NCI-H526 treated with DMSO at 0.1 percent for 48 hours (cell line): Measurements from ENCODE around the gene FBXO41.

ENCODE experiments used
- DNase-seq: peaks from one replicate; lab custom pipeline; 2025; lab: John Stamatoyannopoulos, UW

FBXO41 gene, protein sequence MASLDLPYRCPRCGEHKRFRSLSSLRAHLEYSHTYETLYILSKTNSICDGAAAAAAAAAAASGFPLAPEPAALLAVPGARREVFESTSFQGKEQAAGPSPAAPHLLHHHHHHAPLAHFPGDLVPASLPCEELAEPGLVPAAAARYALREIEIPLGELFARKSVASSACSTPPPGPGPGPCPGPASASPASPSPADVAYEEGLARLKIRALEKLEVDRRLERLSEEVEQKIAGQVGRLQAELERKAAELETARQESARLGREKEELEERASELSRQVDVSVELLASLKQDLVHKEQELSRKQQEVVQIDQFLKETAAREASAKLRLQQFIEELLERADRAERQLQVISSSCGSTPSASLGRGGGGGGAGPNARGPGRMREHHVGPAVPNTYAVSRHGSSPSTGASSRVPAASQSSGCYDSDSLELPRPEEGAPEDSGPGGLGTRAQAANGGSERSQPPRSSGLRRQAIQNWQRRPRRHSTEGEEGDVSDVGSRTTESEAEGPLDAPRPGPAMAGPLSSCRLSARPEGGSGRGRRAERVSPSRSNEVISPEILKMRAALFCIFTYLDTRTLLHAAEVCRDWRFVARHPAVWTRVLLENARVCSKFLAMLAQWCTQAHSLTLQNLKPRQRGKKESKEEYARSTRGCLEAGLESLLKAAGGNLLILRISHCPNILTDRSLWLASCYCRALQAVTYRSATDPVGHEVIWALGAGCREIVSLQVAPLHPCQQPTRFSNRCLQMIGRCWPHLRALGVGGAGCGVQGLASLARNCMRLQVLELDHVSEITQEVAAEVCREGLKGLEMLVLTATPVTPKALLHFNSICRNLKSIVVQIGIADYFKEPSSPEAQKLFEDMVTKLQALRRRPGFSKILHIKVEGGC

GRCh38 chr2:73284296-73285158, at the start of gene FBXO41:
Gene FBXO41, minus strand, starts transcription at chr2:73284478. Its CDS starts 14,848 bp downstream, at chr2:73269630.
- DNase-seq, result peak; percentile 30

GRCh38 chr2:73334045-73334444, 49.8 kb upstream of the FBXO41 start:
- DNase-seq, result no peak

GRCh38 chr2:73333564-73333963, 49.3 kb upstream of the FBXO41 start:
- no peak for DNase-seq

DNA sequence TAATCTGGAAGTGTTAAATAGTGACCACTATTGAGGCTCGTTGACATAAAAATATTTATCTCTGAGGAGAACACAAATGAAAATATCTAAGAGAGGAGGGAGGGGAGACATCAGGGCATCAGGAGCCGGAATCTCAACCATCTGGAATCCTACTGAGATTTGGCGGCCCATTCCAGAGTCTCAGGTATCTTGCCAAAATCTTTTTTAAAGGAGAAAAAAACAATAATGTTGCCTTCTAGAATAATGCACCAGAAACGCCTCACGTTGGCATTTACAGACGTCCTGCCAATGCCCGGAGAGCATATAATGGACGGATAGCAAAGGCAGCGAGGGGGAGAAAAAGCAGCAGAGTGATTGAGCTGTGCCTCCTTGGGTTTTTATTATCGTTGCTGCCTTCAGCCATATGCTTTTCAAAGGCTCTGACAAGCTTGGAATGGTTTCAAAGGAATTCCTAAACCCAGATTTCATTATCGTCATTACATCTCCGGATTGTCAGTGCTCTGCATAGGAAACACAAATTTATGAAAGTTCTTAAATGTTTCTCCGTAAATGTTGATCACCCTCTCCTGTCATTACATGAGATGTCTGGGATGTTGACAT, 39.9 kb upstream of the FBXO41 start:
- DNase-seq, result no peak

DNA sequence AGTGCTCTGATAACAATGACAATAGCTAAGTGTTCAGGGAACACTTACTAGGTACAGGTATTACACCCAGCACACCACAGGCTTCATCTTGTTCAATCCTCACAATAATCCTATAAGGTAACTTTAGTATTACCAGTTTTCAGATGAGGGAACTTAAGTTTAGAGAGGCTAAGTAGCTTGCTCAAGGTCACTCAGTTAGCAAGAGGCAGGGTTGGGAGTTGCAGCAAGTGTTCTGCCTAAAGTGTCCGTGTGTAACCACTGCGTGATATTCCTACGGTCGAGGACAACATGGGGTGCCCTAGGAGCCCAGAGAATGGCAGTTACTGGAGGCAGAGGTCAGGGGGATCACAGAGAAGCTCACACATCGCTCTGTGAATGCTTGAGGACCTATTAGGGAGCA, 39.3 kb upstream of the FBXO41 start:
- no peak for DNase-seq

DNA sequence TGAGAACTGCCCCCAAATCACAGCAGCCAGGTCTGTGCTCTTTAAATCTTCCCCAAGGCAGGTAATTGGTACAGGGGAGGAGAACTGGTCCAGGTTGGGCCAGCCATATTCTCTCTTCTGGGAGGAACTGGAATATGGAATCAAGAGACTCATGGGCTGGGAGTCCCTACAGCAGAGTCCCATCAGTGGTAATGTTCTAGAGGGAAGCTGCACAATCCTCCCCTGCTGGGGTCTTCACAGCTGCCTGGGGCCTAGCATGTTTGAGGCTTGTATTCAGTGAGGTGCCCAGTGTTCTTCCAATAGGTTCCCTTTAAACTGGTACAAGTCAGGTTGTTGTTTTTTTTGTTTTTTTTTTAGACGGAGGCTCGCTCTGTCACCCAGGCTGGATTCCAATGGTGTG, 30.2 kb upstream of the FBXO41 start:
- DNase-seq, result no peak

- DNase-seq, result no peak
Observed at GRCh38 chr2:73307720-73308119, 23.4 kb upstream of the FBXO41 start.

DNA sequence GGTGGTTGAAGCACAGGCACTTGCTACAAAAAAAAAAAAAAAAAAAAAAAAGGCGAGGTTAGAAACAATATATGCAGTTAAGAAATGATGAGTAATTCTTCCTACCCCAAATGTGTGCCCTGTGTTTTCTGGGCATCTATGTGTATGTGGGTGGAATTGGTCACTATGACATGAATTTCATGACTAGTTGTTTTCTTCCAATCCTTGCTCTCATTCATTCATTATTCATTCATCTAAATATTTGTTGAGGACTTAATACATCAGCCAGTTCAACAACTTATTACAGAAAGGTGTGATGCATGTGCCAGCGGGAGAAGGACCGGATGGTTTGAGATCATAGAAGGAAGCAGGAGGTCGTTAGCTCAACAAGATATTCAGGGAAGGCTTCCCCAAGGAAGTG, 17.4 kb upstream of the FBXO41 start:
- no peak for DNase-seq

DNA sequence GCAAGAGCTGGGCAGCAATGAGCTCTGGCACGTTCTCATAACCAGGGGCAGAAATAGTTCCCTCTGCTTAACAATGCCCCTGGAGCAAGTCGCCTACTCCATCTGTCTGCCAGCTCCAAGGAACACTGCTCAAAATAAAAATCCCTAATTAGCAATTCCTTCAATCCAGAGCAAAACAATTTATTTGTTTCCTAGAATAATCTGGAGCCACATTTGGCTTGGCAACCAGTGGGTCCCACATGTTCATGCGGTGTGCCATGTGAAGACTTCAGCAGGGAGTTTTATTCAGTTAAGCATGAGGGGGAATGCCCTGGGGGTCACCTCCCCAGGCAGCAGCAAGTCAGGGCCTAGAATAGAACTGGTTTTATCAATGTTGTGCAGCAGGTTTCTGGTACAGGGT, 16.6 kb upstream of the FBXO41 start:
- no peak for DNase-seq

GRCh38 chr2:73297586-73297985, 13.3 kb upstream of the FBXO41 start:
- DNase-seq, result no peak

DNA sequence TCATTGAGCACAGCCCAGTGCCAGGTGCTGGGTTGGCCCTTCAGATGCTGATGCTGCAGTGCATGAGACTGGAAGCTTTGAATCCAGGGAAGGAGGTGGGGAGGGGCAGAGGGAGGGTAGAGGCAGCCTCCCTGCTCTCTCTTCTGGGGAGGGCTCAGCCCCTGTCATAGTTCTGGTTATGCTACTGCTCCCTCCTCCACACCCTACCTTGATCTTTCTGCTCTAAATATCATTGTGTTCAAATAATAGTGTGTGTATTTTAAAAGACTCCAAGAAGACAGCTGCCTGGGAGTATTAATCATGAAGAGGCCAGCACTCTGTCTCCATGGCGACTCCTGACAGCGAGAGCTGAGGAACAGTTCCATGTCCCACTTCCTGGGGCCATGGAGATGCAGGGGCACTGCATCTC, 12.9 kb upstream of the FBXO41 start:
- DNase-seq, result no peak

- no peak for DNase-seq
Observed at GRCh38 chr2:73295751-73296400, 11.6 kb upstream of the FBXO41 start.

DNA sequence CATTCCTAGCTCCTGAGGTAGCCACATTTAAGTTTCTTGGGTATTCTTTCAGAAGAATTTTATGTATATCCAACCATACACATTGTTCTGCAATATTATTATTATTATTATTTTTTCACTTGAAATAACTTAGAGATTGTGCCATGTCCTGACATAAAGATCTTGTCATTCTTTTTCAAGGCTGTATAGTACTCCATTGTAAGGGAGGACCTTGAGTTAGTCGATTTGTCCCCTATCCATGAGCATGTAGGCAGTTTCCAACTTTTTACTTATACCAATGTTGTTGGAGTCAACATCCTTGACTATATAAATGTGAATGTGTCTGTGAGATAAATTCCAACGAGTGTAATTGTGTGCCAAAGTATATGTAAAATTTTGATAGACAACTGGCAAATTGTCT, 10.0 kb upstream of the FBXO41 start:
- DNase-seq, result no peak

DNA sequence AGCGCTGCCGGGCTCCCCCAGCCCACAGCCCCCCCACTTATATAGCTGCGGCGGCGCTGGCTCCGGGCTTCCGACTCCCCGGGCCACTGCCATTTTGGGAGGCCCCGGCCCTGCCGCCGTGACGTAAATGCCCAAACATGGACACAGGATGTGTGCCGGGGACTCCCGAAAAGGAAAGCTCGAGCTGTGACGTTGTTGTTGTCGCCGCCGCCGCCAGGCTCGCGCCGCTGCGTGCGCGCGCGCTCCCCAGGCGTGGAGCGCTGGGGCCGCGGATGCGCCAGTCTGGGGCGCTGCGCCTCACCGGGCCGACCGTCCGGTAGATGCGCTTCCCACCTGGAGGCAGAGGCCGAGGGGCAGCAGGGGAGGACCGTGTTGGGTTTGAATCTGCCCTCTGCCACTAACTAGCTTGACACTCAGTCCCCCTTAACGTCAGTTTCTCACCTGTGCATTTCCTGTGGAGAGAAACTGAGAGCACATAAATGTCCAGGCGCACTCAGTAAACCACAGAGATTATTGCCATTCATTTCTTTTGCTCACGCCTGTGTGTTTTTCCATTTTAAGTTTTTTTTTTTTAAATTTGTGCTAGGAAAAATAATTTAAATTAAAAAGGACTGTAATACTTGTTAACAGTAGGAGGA, 9.4 kb upstream of the FBXO41 start, which contains the start of gene EGR4:
Gene EGR4, minus strand, starts transcription at position 15 of the 638 bp plus-strand sequence. CDS start 231 bp downstream, outside the sequence.
- peak; percentile 62 for DNase-seq

GRCh38 chr2:73292906-73293533, 8.7 kb upstream of the FBXO41 start:
- DNase-seq, result no peak

- DNase-seq, result no peak
Observed at GRCh38 chr2:73292316-73292905, 8.1 kb upstream of the FBXO41 start.

DNA sequence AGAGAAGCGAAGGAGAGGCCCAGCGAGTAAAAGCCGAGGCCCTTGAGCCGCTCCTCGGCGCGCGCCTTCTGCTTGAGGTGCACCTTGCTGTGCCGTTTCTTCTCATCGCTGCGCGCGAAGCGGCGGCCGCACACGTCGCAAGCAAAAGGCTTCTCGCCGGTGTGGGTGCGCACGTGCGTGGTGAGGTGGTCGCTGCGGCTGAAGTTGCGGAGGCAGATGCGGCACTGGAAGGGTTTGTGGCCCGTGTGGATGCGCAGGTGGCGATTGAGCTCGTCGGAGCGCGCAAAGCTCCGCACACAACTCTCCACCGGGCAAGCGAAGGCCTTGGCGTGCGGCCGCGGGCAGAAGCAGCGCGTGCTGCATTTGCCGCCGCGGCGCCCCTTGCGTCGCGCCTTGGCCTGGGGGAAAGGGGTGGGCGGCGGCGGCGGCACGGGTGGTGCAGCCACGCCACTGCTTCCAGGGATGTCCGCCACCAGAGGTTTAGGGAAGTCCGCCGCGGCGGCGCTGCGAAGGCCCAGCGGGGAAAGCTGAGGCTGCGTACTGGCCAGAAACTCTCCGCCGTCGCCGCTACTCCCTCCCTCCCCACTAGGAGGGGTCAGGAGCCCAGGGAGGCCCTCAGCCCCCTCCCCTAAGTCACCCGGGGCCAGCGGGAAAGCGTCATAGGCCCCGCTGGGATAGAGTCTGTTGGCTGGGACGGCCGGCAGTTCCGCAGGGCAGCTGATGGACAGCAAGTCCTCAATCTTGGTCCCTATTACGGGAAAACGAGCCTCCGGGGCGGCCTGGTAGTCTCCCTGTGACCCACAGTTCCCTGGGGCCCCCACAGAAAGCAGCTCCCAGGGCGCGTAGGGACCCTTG, 7.4 kb upstream of the FBXO41 start:
- no peak for DNase-seq

- no peak for DNase-seq
Observed at GRCh38 chr2:73291093-73291460, 6.8 kb upstream of the FBXO41 start.
